Measurements from ENCODE around the gene AGPAT3. TPM values are rescaled to one million over a fixed set of nuclear protein-coding genes. Genes with fewer than 3 reads are reported as not detected.
"Not testable (repeated sequence)": the region's sequence is repeated elsewhere in the genome, so short reads cannot be mapped to it uniquely, and the experiment has no call there.

AGPAT3 gene
- total and polyA plus RNA-seq, 10 of the 15 experiments (the other 5 are each of a cell fraction or from before 2014, with no cell fraction given) = 1.2 to 110 (median 30.8) TPM

DNA sequence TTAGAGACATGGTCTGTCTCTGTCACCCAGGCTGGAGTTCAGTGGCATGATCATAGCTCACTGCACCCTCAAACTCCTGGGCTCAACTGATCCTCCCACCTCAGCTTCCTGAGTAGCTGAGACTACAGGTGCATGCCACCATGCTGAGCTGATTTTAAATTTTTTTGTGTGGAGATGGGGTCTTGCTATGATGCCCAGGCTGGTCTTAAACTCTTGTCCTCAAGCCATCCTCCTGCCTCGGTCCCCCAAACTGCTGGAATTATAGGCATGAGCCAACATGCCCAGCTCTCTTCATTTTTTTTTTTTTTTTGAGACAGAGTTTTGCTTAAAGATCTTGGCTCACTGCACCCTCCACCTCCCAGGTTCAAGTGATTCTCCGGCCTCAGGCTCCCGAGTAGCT, 24.8 kb upstream of the AGPAT3 start (continued):
- TF ChIP-seq, protein P1, sequence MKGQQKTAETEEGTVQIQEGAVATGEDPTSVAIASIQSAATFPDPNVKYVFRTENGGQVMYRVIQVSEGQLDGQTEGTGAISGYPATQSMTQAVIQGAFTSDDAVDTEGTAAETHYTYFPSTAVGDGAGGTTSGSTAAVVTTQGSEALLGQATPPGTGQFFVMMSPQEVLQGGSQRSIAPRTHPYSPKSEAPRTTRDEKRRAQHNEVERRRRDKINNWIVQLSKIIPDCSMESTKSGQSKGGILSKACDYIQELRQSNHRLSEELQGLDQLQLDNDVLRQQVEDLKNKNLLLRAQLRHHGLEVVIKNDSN (IDR thresholded peaks at IDR 0.05; ENCODE audit: borderline replicate concordance, extremely low read length, insufficient read depth, low read depth, low read length) = no peak
- TF ChIP-seq RAD21 (IDR thresholded peaks at IDR 0.05; ENCODE audit: insufficient read depth, low read depth, low read length) = no peak
- no peak for TF ChIP-seq MXI1 (IDR thresholded peaks at IDR 0.05; ENCODE audit: low read depth, low read length)

DNA sequence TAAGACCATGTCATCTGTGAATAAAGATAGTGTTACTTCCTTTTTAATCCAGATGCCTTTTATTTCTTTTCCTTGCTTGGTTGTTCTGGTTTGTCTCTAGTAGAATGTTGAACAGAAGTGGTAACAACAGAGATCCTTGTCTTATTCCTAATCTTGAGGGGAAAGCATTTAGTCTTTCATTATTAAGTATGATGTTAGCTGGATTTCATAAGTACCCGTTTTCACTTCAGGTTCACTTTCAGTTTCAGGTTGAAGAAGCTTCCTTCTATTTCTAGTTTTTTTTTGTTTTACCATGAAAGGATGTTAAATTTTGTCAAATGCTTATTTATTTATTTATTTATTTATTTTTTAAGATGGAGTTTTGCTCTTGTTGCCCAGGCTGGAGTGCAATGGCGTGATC, 22.3 kb upstream of the AGPAT3 start:
- RAD21 ChIA-PET (ENCODE audit: unreplicated experiment) = interaction anchor here (0.6 to 1.2 kb wide), 4 partner anchors 11 to 95 kb away, joined by 3 to 4 read pairs (median 3); no protein-coding TSS in a partner anchor
- POLR2A ChIA-PET = interaction anchor here (0.7 kb wide), 1 partner anchor 76 kb away, joined by 5 read pairs; no protein-coding TSS in a partner anchor
- in situ Hi-C loops (cut with MboI) = no loop called here
- H3K4me2 ChIP-seq (ENCODE audit: control insufficient read depth, insufficient read depth) = peak overlapping the region; percentile 15
- no peak for DNase-seq (ENCODE audit: low read depth, low spot score)
- CTCF ChIA-PET = interaction anchor here (0.7 to 0.9 kb wide), 3 partner anchors 21 to 97 kb away, joined by 3 to 4 read pairs (median 3); no protein-coding TSS in a partner anchor
- no peaks in the 10 kb centered on the region for H3K79me2 ChIP-seq (ENCODE audit: control insufficient read depth, insufficient read depth, low read length)
- SMC1A ChIA-PET (ENCODE audit: uncharacterized antibody, unreplicated experiment) = interaction anchor here (0.9 to 3.2 kb wide), 2 partner anchors 19 to 96 kb away, joined by 3 to 12 read pairs; no protein-coding TSS in a partner anchor
- no peaks in the 10 kb centered on the region for H3K9me3 ChIP-seq (replicated peaks; ENCODE audit: control insufficient read depth, insufficient read depth, low read length)
- ATAC-seq = peak; percentile 78
- no TSS peak for BruUV-seq (replicated peaks)
- WGBS (ENCODE audit: insufficient coverage, insufficient replicate concordance, low lambda C conversion rate, missing lambda C conversion rate) = 50% methylated on average over 2 of the region's 2 CpGs
- no peaks in the 10 kb centered on the region for H4K20me1 ChIP-seq (ENCODE audit: control insufficient read depth, insufficient read depth)
- intact Hi-C loops (cut with micrococcal nuclease; ENCODE audit: unreplicated experiment) = no loop called here
- no peak overlapping the region; the same call in 1 of the 2 replicates for H2AFZ ChIP-seq (ENCODE audit: control insufficient read depth, low read depth, low read length)
- H3K4me1 ChIP-seq (ENCODE audit: control insufficient read depth, insufficient read depth, low read length) = 0 out of 2 replicates have a peak, but pooled peaks cover 4% of the 10 kb centered on the region
- peak; percentile 79 for FAIRE-seq
- no peaks in the 10 kb centered on the region for H3K27me3 ChIP-seq (replicated peaks in 1 of 2; ENCODE audit: control insufficient read depth in 2 of 2, insufficient read depth in 2 of 2, low read length in 1 of 2)
- TF ChIP-seq NBN (IDR thresholded peaks at IDR 0.05) = peak; percentile 54; the same call in 1 of the 2 replicates
- TF ChIP-seq ZNF24 (IDR thresholded peaks at IDR 0.05) = no peak
- 0 out of 4 replicates have a peak, but pooled peaks of 1 of the 2 experiments have one; percentile 10 for TF ChIP-seq IKZF2 (IDR thresholded peaks at IDR 0.05)
- TF ChIP-seq KAT2A (conservative IDR thresholded peaks at IDR 0.05; ENCODE audit: control insufficient read depth, low read depth, low read length) = no peak
- TF ChIP-seq, protein P2, sequence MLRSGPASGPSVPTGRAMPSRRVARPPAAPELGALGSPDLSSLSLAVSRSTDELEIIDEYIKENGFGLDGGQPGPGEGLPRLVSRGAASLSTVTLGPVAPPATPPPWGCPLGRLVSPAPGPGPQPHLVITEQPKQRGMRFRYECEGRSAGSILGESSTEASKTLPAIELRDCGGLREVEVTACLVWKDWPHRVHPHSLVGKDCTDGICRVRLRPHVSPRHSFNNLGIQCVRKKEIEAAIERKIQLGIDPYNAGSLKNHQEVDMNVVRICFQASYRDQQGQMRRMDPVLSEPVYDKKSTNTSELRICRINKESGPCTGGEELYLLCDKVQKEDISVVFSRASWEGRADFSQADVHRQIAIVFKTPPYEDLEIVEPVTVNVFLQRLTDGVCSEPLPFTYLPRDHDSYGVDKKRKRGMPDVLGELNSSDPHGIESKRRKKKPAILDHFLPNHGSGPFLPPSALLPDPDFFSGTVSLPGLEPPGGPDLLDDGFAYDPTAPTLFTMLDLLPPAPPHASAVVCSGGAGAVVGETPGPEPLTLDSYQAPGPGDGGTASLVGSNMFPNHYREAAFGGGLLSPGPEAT (IDR thresholded peaks at IDR 0.05; ENCODE audit: low read depth) = peak; percentile 35; the same call in 1 of the 2 replicates
- TF ChIP-seq SUZ12 (IDR thresholded peaks at IDR 0.05; ENCODE audit: unreplicated experiment) = no peak
- peak; percentile 48 for TF ChIP-seq JUNB (IDR thresholded peaks at IDR 0.05)
- no peak for TF ChIP-seq PML (IDR thresholded peaks at IDR 0.05; ENCODE audit: low read length)
- H3K4me3 ChIP-seq = peak overlapping the region; percentile 51; the same call in 1 of the 2 replicates
- no peaks in the 10 kb centered on the region for H3K36me3 ChIP-seq (ENCODE audit: control insufficient read depth in 2 of 2, insufficient read depth in 2 of 2, low read length in 1 of 2)
- no peak overlapping the region for H3K9ac ChIP-seq (ENCODE audit: control insufficient read depth, insufficient read depth, low read length)
- peak overlapping the region; percentile 6; the same call in 1 of the 2 replicates for H3K27ac ChIP-seq (ENCODE audit: control insufficient read depth, insufficient read depth)

DNA sequence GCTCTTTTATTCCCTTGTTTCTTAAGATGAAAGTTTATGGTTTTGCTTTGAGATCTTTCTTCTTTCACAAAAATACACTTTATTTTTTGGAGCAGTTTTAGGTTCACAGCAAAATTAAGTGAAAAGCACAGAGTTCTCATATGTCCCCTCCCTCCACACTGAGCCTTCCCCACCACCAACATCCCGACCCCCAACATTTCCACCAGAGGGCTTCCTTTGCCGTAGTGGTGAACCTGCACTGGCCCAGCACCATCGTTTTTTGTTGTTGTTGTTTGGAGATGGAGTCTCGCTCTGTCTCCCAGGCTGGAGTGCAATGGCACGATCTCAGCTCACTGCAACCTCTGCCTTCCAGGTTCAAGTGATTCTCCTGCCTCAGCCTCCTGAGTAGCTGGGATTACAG, 20.1 kb upstream of the AGPAT3 start:
- BruUV-seq (replicated peaks); in situ Hi-C loops (cut with MboI); H3K4me3 ChIP-seq; H2AFZ ChIP-seq (ENCODE audit: control insufficient read depth, low read depth, low read length); H3K36me3 ChIP-seq (ENCODE audit: control insufficient read depth in 2 of 2, insufficient read depth in 2 of 2, low read length in 1 of 2); H3K27ac ChIP-seq (ENCODE audit: control insufficient read depth, insufficient read depth); FAIRE-seq; RAD21 ChIA-PET (ENCODE audit: unreplicated experiment); intact Hi-C loops (cut with micrococcal nuclease; ENCODE audit: unreplicated experiment); H3K9me3 ChIP-seq (replicated peaks; ENCODE audit: control insufficient read depth, insufficient read depth, low read length); H4K20me1 ChIP-seq (ENCODE audit: control insufficient read depth, insufficient read depth); H3K27me3 ChIP-seq (replicated peaks in 1 of 2; ENCODE audit: control insufficient read depth in 2 of 2, insufficient read depth in 2 of 2, low read length in 1 of 2); H3K79me2 ChIP-seq (ENCODE audit: control insufficient read depth, insufficient read depth, low read length); H3K4me1 ChIP-seq (ENCODE audit: control insufficient read depth, insufficient read depth, low read length); H3K9ac ChIP-seq (ENCODE audit: control insufficient read depth, insufficient read depth, low read length); ATAC-seq; H3K4me2 ChIP-seq (ENCODE audit: control insufficient read depth, insufficient read depth); DNase-seq (ENCODE audit: low read depth, low spot score): not testable (repeated sequence)
- ChIA-PET POLR2A (interaction anchor here (1.3 kb wide), 1 partner anchor 10 kb away, joined by 4 read pairs; no protein-coding TSS in a partner anchor), CTCF (interaction anchor here (0.6 to 0.7 kb wide), 2 partner anchors 8 to 117 kb away, joined by 3 to 5 read pairs; no protein-coding TSS in a partner anchor), SMC1A (ENCODE audit: uncharacterized antibody, unreplicated experiment) (interaction anchor here (0.7 kb wide), 1 partner anchor 17 kb away, joined by 3 read pairs; no protein-coding TSS in a partner anchor)
- 96% methylated on average over 5 of the region's 5 CpGs for WGBS (ENCODE audit: insufficient coverage, insufficient replicate concordance, low lambda C conversion rate, missing lambda C conversion rate)
